Thyroid gland (tissue), 4 donors: ENCODE results near the gene EHMT1.

Experiments used
- POLR2A ChIP-seq, 2 donors: fragments of 450-650 bp; IDR thresholded peaks; one replicate each; pipeline ENCODE4 v1.6.1; 2017; ENCODE audit warnings: antibody characterized with exemption in 2 of 2, mild to moderate bottlenecking in 2 of 2, moderate library complexity in 1 of 2
- TF ChIP-seq, protein P1 (sequence below), 6 experiments: fragments of 200-600 bp in 3 of 6; fragments of 450-650 bp in 3 of 6; sonication (generic) in 3 of 6; IDR thresholded peaks; one replicate each; pipeline ENCODE4 v1.5.1; 2016 to 2019; ENCODE audit warnings: antibody characterized with exemption in 6 of 6, mild to moderate bottlenecking in 2 of 6, inconsistent platforms in 1 of 6, moderate library complexity in 1 of 6

DNA sequence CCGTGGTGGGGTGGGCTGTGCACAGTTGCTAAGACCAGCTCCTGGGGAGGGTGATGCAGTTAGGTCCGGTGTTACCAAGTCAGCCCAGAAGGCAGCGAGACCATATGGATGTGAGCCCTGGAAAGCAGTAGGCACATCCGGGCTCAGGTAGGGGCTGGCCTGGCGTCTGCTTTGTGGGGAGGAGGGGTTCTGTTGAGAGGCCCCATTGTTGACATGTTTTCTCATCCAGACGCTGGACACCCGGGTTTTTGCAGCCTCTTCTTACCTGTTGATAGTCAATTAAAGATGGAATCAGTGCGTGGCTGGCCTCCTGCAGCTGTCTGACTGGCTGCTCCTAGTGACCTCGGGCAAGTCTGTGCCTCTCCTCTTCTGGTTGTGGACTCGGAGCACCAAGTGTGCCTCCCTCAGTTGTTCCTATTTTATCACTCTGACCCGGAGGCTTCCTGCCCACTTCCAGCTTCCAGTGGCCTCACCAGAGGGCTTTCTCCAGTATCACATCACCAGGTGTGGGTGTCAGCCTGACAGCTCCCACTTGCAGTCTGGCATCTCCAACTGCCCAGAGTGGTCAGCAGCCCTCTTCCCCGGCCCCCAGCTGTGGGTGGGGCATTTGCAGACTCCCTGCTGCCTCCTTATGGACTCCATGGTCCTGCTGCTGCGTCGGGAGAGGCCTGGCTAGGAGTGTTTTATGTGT, 90.8 kb downstream of the EHMT1 start:
- TF ChIP-seq, protein P1, sequence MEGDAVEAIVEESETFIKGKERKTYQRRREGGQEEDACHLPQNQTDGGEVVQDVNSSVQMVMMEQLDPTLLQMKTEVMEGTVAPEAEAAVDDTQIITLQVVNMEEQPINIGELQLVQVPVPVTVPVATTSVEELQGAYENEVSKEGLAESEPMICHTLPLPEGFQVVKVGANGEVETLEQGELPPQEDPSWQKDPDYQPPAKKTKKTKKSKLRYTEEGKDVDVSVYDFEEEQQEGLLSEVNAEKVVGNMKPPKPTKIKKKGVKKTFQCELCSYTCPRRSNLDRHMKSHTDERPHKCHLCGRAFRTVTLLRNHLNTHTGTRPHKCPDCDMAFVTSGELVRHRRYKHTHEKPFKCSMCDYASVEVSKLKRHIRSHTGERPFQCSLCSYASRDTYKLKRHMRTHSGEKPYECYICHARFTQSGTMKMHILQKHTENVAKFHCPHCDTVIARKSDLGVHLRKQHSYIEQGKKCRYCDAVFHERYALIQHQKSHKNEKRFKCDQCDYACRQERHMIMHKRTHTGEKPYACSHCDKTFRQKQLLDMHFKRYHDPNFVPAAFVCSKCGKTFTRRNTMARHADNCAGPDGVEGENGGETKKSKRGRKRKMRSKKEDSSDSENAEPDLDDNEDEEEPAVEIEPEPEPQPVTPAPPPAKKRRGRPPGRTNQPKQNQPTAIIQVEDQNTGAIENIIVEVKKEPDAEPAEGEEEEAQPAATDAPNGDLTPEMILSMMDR (IDR thresholded peaks at IDR 0.05) = no peak
- TF ChIP-seq POLR2A (IDR thresholded peaks at IDR 0.05) = no peak
